ENCODE data around the gene CUX1.

DNA sequence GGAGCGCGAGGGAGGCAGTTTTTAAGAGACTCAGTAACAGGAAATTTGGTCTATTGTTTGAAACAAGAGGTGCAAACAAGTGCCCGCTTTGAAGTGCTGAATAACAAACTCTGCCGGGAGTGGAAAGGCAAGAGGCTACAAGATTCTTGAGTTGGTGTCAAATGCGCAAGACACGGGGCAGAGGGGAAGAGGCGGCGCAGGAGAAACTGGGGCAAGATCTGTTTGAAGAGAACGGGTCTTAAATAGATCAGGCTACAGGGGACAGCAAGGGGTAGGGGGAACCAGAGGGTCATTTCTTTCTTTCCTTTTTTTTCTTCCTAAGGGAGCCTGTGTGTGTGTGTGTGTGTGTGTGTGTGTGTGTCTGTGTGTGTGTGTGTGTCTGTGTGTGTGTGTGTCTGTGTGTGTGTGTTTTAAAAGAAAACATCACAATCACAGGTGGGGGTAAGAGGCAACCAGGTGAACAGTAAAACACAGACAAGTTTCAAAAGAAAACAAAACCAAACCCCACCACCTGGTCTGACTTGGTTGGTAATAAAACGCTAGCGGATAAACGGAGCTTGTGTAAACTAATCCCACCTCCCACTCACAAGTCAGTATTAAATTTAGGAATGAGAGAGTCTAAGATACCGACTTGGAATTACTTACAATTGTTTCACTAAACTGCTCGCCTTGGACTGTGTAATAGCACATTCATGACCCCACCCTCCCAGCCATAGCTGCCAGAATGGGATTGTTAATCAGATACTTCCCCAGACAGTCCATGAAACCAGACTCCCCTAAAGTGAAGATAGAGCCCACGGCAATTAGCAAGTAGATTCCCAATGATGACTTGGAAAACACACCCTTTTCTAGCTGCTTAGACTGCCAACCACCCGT lies 13.1 kb upstream of the CUX1 start:
- TF ChIP-seq EZH2 (IDR thresholded peaks at IDR 0.05; ENCODE audit: low read length, missing control alignments) (peak; percentile 73), CTCF (conservative IDR thresholded peaks at IDR 0.05 in 1 of 2, IDR thresholded peaks at IDR 0.05 in 1 of 2; ENCODE audit: low read depth in 1 of 2, low read length in 2 of 2) (no peak)

All from fibroblast of lung (primary cell).